ENCODE data around the gene CLIC4.
"Not testable (repeated sequence)": the region's sequence is repeated elsewhere in the genome, so short reads cannot be mapped to it uniquely, and the experiment has no call there.

CLIC4 gene

GRCh38 chr1:24720152-24720551 is 25.1 kb upstream of the CLIC4 start:
- DNase-seq = no peak

DNA sequence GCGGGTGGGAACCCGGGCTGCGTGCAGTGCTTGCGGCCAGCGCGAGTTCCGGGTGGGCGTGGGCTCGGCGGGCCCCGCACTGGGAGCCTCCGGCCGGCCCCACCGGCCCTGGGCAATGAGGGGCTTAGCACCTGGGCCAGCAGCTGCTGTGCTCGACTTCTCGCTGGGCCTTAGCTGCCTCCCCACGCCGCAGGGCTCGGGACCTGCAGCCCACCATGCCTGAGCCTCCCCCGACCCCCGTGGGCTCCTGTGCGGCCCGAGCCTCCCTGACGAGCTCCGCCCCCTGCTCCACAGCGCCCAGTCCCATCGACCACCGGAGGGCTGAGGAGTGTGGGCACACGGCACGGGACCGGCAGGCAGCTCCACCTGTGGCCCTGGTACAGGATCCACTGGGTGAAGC is 23.7 kb upstream of the CLIC4 start:
- no peak for DNase-seq

- not testable (repeated sequence) for DNase-seq
Observed at GRCh38 chr1:24722073-24723035, 22.9 kb upstream of the CLIC4 start.

DNA sequence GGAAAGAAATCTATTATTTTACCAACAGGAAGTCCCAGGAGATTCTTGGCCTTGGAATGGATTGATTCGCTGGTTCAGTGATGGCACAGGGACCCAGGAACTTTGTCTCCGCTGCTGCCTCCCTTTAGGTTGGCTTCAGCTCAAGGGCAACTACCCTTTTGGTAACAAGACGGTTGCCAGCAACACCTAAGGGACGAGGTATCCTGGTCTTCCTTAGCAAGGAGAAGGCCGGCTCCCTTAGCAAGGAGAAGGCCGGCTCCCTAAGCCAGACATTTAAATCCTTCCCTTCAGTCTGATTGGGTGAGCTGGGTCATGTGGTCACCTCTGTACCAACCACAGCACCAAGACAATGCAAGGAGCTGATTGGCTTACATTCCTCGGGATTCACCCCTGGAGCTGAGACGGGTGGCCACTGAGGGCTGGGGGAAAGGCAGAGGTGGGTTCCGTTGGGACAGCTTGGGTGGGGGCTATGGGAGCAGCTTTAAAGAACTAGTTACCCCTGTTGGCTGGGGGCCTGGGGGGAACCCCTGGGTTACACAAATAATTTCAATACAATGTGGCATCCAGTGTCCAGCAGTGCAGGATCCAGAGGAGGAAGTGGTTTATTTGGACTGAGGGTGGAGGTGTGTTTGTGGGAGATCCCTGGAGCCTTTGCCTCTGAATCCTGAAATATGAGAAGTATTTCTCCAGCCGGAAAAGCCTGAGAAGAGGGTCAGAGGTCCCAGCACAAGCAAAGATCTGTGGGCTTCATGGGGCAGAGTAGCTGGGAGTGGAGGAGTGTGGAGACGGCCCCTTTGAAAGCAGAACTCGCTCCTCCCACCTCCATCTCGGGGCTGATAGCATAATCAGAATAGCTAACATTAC is 20.7 kb upstream of the CLIC4 start:
- no peak for DNase-seq

DNA sequence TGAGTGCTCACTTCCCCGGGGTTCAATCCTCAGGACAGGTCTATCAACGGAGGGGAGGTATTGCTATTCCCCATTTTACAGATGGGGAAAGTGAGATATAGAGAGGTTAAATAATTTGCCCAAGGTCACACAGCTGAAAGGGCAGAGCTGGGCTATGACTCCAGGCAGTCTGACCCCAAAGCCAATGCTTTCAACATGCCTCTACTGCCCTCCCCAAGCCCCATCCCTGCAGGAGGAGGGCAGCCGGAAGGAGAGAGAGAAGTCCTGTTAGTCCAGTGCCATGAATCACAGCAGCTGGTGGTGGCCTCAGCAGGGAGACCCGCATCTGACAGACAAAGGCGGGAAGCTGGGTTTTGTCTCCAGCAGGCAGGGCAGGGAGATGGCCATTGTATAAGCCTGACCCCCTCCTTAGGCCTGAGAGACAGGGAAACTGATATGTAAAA is 20.0 kb upstream of the CLIC4 start:
- no peak for DNase-seq

DNA sequence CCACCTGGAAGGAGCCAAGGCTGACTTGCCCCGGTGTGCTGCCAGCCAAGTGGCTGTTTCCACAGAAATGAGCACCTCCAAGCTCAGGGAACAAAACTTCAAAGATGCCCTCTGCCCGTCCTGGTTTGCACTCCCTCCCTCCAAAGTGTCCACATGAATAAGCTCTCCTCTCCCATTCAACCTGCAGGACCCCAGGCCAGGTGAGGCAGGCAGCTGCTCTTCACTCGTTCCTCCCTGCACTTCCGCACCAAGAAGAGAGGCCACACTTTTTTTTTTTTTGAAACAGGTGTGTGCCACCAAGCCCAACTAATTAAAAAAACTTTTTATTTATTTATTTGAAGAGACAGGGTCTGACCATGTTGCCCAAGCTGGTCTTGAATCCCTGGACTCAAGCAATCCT is 18.5 kb upstream of the CLIC4 start:
- DNase-seq = no peak

DNA sequence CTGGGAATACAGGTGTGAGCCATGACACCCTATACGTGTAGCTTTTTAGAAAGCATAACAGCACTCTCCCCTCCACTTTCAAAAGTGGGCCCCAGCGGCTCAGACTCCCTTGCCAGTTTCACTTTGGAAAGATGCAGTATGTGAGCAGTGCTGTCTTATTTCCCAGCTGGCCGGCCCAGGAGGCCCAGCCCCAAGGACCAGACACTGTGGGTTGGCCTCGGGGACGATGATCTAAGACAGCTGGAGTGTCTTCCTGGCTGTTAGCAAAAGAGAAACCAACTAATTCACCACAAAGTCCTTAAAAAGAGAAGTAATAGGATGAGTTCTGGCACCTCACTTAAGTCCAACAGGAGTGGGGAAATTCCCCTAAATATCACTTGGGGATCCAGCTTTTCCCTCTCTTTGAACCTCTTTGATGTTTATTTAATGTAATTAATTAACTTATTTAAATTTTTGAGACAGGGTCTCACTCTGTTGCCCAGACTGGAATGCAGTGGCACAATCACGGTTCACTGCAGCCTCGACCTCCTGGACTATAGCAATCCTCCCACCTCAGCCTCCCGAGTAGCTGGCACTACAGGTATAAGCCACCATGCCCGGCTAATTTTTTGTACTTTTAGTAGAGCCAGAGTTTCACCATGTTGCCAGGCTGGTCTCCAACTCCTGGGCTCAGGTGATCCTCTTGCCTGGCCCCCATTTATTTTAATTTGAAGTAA is 17.6 kb upstream of the CLIC4 start:
- no peak for DNase-seq

- DNase-seq = no peak
Observed at GRCh38 chr1:24728982-24729381, 16.3 kb upstream of the CLIC4 start.

GRCh38 chr1:24732186-24732885 is 12.9 kb upstream of the CLIC4 start:
- no peak for DNase-seq

GRCh38 chr1:24733342-24733741 is 11.9 kb upstream of the CLIC4 start:
- not testable (repeated sequence) for DNase-seq

GRCh38 chr1:24735156-24735508 is 10.1 kb upstream of the CLIC4 start:
- no peak for DNase-seq

DNA sequence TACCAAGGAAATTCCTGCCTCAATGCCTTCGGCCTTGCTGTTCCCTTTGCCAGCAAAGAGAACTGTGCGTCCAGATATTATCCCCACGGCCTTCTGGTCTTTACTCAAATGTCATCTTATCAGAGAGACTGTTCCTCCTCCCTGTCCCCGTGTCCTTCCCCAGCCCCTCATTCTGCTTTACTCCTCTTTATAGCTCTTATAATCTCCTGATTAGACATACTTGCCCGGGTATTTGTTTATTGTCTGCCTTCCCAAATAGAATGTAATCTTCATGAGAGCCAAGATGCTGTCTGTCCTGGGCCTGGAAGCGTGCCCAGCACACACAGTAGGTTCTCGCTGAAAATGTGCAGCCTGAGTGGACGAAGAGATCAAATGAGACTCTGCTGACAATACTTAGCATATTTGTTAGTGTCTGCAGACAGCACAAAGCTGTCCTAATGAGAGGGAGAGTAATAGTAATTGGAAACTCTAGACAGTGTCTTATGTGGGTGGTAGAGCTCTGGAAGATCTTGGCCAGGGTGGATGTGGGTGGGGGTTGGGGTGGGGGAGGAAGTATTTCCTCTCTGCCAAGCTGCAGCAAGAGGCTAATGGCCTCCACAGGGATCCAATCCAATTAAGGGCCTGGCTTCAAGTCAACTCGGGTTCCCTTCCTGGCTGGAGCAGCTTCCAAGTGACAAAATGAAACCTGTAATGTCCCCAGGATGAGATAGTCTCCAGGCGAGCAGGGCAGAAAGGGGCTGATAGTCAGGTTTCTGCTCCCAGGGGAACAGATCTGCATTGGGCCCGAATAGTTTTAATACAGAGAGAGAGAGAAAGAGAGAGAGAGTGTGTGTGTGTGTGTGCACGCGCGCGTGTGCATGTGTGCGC is 9.5 kb upstream of the CLIC4 start:
- no peak for DNase-seq

DNA sequence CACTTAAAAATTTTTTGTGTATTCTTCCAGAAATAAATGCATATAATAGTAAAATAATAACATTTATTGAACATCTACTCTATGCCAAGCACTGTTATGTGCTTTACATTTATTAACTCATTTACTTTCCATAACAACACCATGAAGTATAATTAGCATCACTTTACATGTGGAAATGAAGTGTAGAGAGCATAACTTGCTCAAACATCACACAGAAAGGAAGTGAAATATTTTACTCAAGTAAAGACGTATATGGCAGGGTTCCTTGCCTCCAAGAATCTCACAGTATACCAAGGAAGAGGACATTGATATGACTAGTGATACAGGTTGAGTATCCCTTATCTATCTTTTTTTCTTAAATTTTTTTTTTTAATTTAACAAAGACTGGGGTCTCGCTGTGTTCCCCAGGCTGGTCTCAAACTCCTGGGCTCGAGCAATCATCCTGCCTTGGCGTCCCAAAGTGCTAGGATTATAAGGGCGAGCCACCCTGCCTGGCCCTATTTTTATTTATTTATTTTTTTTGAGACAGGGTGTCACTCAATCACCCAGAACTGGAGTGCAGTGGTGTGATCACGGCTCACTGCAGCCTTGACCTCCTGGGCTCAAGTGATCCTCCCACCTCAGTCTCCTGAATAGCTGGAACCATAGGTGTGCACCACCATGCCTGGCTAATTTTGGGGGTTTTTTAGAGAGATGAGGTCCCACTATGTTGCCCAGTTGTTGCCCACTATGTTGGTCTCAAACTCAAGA is 7.7 kb upstream of the CLIC4 start:
- no peak for DNase-seq

DNA sequence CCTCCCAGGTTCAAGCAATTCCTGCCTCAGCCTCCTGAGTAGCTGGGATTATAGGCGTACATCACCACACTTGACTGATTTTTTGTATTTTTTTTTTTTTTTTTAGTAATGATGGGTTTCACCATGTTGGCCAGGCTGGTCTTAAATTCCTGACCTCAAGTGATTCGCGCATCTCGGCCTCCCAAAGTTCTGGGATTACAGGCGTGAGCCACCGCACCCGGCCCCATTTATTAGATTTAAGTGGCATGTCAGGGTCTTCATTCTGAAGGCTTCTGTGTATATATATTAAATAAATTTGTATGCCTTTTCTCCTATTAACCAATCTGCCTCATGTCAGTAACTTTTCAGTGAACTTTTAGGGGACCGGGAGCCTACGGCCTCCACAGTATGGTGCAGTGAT is 6.0 kb upstream of the CLIC4 start:
- no peak for DNase-seq

DNA sequence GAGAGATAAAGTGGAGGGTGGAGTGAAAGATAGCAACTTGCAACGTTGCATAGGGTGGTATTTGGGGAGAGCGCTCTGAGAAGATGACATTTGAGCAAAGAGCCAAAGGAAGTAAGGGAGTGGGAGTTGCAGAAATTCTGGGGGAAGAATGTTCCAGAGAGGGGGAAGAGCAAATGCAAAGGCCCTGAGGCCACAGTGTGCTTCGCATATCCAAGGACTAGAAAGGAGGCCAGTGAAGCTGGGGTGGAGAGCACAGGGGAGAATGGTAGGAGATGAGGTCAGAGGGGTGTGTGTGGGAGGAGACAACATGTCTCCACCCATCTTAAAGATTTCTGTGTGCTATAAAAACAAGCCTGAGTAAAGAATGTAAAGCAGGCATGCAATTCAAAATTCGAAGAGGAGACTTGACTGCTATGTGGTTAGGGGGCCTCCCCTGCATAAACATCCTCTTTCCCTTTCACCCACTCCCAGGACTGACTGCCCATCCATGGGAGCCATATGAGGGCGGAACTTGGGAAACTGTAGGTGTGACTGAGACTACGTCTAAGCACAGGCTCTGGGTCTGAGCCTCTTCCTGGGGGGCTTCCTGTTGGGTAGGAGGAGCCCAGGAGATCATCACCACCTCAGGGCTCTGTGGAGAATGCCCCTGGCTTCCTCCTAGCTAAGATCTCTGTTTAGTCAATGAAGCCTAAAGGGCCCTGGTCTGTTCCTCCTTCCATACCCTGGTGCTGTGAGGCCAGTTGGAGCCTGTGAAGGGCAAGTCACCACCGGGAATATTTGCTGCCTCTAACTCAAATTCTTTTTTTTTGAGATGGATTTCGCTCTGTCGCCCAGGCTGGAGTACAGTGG is 2.9 kb upstream of the CLIC4 start:
- DNase-seq = no peak

- no peak for DNase-seq
Observed at GRCh38 chr1:24743404-24744211, 1.6 kb upstream of the CLIC4 start.

DNA sequence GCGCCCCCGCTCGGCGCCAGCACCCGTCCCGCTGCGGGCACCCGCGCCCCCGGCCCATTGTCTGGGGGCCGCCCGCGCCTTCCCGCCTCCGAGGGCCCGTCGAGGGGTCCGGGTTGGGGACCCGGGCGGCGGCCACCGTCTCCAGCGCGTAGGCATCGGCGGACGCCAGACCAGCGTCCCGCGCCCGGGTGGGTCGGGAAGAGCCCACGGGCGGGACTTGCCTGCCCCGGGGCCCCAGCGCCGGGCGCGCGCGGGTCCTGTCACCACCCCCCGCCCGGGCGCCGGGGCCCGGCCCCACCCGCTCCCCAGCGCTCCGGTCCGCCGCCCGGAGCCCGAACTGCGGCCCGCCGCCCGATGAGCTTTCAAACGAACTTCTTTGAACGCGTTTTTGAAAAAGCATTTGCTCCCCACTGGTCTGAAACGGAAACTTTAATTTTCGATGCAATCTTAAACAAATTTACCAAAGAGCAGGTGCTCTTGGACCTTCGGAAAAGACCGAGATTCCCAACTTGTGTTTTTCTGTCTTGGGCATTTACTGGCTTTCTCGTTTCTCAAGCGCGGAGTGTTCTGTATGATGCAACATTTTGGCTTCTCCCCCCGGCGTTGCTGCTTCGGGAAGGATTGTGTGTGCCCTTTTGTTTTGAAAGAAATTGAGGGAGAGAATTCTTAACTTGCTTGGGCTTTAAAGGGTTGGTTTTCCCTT is 615 bp downstream of the CLIC4 start:
- no peak for DNase-seq
